Cardiac fibroblast (primary cell): ENCODE data around the gene AGBL4.

Source experiments
- DNase-seq, 2 donors: peaks; one replicate each; pipeline versions ENCODE4 v3.0.0 to v3.0.0-alpha.2; 2010; ENCODE audit warnings: low read depth in 2 of 2
- H3K4me3 ChIP-seq, 2 donors: replicated peaks in 1 of 2; 1 replicate in 1 of 2; 2 replicates in 1 of 2; pipeline ENCODE4 v1.5.1; 2011; ENCODE audit warnings: low read depth in 2 of 2, low read length in 2 of 2, mild to moderate bottlenecking in 2 of 2, moderate library complexity in 1 of 2
- CTCF ChIP-seq: IDR thresholded peaks from one replicate; pipeline ENCODE4 v1.5.1; 2011; ENCODE audit warnings: low read depth, mild to moderate bottlenecking, low read length, inconsistent platforms

The AGBL4 gene

GRCh38 chr1:49552101-49552500 lies 471.7 kb downstream of the AGBL4 start:
- no peak for TF ChIP-seq CTCF
- DNase-seq: no peak
- no peak overlapping the region for H3K4me3 ChIP-seq

DNA sequence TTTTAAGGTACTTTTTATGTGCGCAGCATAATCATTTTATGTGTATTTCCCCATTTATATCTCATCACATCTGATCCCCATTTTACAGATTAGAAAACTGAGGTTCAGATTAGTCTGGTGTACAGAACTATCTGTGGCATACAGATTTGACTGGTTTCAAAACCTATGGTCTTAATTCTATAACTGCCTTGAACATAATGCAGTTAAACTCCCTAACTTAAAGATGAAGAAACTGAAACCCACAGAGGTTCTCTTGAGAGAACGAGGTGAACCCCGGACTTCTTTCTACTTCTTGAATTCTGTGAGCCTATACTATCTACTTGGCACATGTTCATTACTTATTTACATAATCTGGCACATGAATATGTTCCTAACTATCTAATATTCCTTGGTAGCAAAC lies 479.1 kb downstream of the AGBL4 start:
- H3K4me3 ChIP-seq: no peak overlapping the region
- TF ChIP-seq CTCF: no peak
- no peak for DNase-seq

GRCh38 chr1:49541096-49541752 lies 482.5 kb downstream of the AGBL4 start:
- H3K4me3 ChIP-seq: no peak overlapping the region
- no peak for DNase-seq
- no peak for TF ChIP-seq CTCF

DNA sequence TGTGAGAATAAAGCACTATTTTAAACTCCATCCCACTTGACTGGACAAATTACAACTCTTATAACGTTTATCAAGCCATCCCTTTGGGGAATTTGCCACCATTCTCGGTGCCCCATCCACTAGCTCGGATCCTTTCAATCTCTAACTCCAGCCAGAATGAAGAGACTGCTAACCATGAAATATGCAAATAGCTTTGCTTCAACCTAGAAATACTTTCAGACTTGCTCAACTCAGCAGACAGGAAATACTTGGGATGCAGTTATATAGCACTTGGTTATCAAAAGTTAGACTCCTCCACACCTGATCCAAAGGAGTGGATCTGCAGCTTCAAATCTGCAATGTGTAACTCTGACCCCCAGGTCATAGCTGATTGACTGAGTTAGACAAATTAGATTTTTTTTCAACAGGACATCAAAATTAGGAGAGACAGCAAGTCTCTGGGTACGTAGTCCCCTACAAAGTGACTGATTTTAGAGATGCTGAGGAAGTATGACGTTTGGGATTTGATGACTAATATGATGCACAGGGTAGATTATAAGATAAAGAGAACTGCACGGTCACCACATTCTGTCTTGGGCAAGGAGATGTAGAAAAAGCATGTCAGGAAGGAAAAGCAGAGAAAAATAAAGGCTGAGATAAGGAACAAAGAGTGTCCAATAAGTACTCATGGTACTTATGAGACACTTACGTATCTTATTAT lies 496.0 kb downstream of the AGBL4 start:
- no peak for TF ChIP-seq CTCF
- DNase-seq: no peak
- no peak overlapping the region for H3K4me3 ChIP-seq

DNA sequence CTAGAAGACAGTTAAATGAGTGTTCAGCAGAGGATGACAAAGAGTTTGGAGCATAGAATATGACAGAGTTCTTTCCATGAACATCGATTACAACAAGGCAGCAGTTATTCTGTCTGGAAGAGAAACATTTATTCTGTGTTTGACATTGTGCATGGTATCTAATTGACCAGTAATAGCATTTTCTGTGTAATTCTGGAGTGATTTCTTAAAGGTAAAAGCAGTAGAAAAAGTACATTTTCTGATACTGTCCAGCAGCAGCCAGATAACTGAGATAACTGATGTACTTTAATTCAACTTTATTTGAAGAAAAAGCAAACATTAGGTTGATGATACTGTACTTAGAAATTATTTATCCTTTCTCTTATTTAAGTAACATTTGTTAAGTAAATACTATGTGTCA lies 497.1 kb downstream of the AGBL4 start:
- TF ChIP-seq CTCF: no peak
- no peak for DNase-seq
- no peak overlapping the region for H3K4me3 ChIP-seq

DNA sequence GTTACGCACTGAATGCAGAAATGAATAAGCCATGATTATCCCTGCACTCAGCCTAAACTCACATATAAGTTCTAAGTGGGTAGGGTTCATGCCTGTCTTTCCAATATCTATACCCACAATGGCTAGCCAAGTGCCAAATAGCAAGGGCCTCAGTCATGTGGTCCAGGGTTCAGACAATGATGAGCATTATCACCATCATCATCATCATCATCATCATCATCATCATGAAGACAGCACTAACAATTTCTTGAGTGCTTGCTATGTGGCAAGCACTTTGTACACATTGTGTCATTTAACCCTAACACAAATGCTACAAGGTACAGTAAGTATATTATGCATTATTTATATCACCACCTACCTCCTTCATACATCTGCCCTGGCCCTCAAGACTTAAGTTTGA lies 500.0 kb downstream of the AGBL4 start:
- no peak overlapping the region for H3K4me3 ChIP-seq
- TF ChIP-seq CTCF: no peak
- no peak for DNase-seq

DNA sequence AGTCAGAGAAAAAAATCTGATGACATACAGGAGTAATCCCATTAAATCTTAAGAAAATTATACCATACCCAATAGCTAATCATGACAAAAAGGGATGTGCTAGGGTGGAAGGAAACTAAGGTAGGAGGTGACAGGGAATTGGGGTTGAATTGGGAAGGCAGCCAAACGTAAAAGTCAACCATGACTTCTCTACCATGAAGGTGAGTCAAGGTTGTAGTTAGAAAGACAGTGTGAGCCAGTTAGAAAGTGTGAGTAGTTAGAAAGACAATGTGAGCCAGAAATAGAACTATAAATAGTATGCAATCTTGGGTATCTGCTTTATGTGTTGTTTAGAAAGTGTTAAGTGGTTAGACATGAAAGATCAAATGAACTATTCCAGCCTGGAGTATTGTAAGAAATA lies 556.8 kb downstream of the AGBL4 start:
- no peak for DNase-seq
- TF ChIP-seq CTCF: no peak
- no peak overlapping the region for H3K4me3 ChIP-seq
